Body of pancreas (tissue), 4 donors: ENCODE data around the gene MS4A8. TPM values are rescaled to one million over a fixed set of nuclear protein-coding genes. Genes with fewer than 3 reads are reported as not detected.
"Not testable (repeated sequence)": the region's sequence is repeated elsewhere in the genome, so short reads cannot be mapped to it uniquely, and the experiment has no call there.

Source experiments
- ATAC-seq: fragments of 150-250 bp; one replicate; pipeline ENCODE4 v1.9.1; 2016
- DNase-seq, 4 donors: peaks; one replicate each; pipeline ENCODE4 v3.0.0-alpha.2; 2019
- H3K27ac ChIP-seq, 4 donors: fragments of 200-600 bp; sonication (generic); 1 replicate in 3 of 4; 2 replicates in 1 of 4; pipeline versions ENCODE4 v1.5.1 to v1.6.1; 2016 to 2019; ENCODE audit warnings: mild to moderate bottlenecking in 1 of 4, mixed read lengths in 1 of 4, moderate library complexity in 1 of 4
- H3K27me3 ChIP-seq, 2 donors: fragments of 200-600 bp; sonication (generic); one replicate each; pipeline ENCODE4 v1.6.0; 2016; ENCODE audit warnings: mild to moderate bottlenecking in 1 of 2
- H3K36me3 ChIP-seq, 2 donors: fragments of 200-600 bp; sonication (generic); replicated peaks in 1 of 2; 2 replicates each; pipeline ENCODE4 v1.5.1; 2016; ENCODE audit warnings: low read depth in 2 of 2; ENCODE audit not compliant: insufficient read depth in 1 of 2
- H3K4me1 ChIP-seq: fragments of 200-600 bp; sonication (generic); one replicate; pipeline ENCODE4 v1.6.0; 2016
- H3K4me3 ChIP-seq, 2 donors: fragments of 200-600 bp; sonication (generic); 1 replicate in 1 of 2; 2 replicates in 1 of 2; pipeline ENCODE4 v1.5.1; 2016 to 2019
- H3K9me3 ChIP-seq, 3 donors: fragments of 200-600 bp; sonication (generic); 1 replicate in 2 of 3; 2 replicates in 1 of 3; pipeline ENCODE4 v1.5.1; 2016
- POLR2A ChIP-seq, 3 donors: fragments of 450-650 bp; IDR thresholded peaks; one replicate each; pipeline ENCODE4 v1.6.1; 2016; ENCODE audit warnings: antibody characterized with exemption in 3 of 3, mild to moderate bottlenecking in 2 of 3
- WGBS, 2 donors: methylation state at CpG; one replicate each; pipeline ENCODE4 v1.1.5; 2017; 5-methylcytosine and 5-hydroxymethylcytosine counted together
- intact Hi-C: fragments of 100-400 bp; cut with DNase I; formaldehyde crosslinking; loops from one replicate; pipeline ENCODE4 v1.15.1; 2023
- total RNA-seq, 2 donors: library from RNA; depleted of rRNA; stranded (reverse); fragments of >200 nt; gene quantifications; one replicate each; pipeline ENCODE4 v1.1.0, GENCODE V29; 2016
- TF ChIP-seq, protein P1 (sequence below), 7 experiments: fragments of 450-650 bp in 4 of 7; fragments of 200-600 bp in 3 of 7; sonication (generic) in 3 of 7; IDR thresholded peaks; one replicate each; pipeline ENCODE4 v1.5.1; 2016 to 2019; ENCODE audit warnings: antibody characterized with exemption in 7 of 7

The MS4A8 gene
- total RNA-seq, 2 donors from 2014 or later, result 6.5 TPM; not detected in 1

DNA sequence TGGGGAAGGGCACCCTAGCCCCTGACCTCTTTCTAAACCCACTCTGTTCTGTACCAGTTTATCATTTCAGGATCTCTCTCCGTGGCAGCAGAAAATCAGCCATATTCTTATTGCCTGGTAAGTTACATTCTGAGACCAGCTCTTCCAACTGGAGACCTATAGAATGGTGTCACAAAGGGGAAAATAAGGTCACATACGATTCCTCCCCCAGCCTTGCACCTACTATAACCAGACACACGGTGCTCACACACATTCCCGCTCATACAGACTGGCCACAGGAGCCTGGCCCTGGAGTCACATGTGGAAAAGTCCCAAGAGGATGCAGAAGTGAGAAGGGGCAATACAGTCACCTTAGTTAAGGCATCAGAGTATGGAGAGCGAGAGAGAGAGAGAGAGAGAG lies 7.5 kb downstream of the MS4A8 start:
- H3K9me3 ChIP-seq, result no peaks in the 10 kb centered on the region
- 75 to 85% methylated on average over 5 of the region's 5 CpGs for WGBS, 2 donors
- H3K4me1 ChIP-seq, result peaks cover 31% of the 10 kb centered on the region
- H3K36me3 ChIP-seq, result no peaks in the 10 kb centered on the region
- intact Hi-C loops, result loop anchor here (10.0 kb wide), 1 partner anchor 48 kb away; the partner anchor contains the start of gene MS4A15
- DNase-seq (no peak), ATAC-seq (no peak)
- H3K4me3 ChIP-seq, result no peak overlapping the region
- no peak for TF ChIP-seq POLR2A (IDR thresholded peaks at IDR 0.05)
- TF ChIP-seq, protein P1, sequence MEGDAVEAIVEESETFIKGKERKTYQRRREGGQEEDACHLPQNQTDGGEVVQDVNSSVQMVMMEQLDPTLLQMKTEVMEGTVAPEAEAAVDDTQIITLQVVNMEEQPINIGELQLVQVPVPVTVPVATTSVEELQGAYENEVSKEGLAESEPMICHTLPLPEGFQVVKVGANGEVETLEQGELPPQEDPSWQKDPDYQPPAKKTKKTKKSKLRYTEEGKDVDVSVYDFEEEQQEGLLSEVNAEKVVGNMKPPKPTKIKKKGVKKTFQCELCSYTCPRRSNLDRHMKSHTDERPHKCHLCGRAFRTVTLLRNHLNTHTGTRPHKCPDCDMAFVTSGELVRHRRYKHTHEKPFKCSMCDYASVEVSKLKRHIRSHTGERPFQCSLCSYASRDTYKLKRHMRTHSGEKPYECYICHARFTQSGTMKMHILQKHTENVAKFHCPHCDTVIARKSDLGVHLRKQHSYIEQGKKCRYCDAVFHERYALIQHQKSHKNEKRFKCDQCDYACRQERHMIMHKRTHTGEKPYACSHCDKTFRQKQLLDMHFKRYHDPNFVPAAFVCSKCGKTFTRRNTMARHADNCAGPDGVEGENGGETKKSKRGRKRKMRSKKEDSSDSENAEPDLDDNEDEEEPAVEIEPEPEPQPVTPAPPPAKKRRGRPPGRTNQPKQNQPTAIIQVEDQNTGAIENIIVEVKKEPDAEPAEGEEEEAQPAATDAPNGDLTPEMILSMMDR (IDR thresholded peaks at IDR 0.05), result no peak
- no peaks in the 10 kb centered on the region for H3K27me3 ChIP-seq
- H3K27ac ChIP-seq, result no peak overlapping the region

DNA sequence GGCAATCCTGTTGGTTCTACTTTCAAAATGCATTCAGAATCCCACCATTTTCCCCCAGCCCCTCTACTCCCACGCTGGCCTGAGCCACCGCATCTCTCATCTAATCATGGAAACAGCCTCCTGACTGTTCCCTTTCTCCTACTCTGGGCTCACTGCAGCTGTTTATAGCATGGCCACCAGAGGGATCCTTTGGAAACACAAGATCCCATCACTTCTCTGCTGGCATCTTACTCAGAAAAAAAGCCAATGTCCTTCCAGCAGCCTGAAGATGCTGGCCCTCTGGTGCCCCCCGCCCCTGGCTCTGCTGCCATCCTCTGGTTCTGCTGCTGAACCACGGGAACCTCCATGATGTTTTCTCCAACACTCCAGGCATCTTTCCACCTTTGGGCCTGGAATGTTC lies 11.1 kb downstream of the MS4A8 start:
- ATAC-seq, result no peak
- no peaks in the 10 kb centered on the region for H3K27me3 ChIP-seq
- 71 to 72% methylated on average over 4 of the region's 4 CpGs for WGBS, 2 donors
- TF ChIP-seq POLR2A (IDR thresholded peaks at IDR 0.05), result no peak
- TF ChIP-seq, protein P1 (IDR thresholded peaks at IDR 0.05), result peak in 1 of 7 experiments; percentile 5
- no peaks in the 10 kb centered on the region for H3K36me3 ChIP-seq
- H3K27ac ChIP-seq, result peak overlapping the region in 1 of 4 donors; percentile 13
- no peak overlapping the region for H3K4me3 ChIP-seq
- no peaks in the 10 kb centered on the region for H3K9me3 ChIP-seq
- peaks cover 12% of the 10 kb centered on the region for H3K4me1 ChIP-seq
- no peak for DNase-seq
- intact Hi-C loops, result no loop called here

DNA sequence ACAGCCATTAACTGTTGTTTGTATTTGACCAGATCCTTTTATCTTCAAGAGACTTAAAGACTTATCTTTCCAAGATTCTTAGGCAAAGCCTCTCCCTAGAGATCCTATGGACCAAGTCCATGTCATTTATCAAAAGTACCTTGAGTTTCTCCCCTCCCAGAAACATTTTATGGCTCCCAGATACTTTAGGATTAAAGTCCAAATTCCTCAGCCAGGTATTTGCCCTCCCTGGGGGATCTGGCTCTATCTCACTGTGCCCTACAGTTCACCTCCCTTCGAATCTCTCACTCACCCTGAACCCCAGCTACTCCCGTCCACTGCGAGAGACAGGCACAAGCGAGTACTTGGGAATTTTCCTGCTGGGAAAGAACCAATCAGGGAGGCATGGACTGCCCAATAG lies 11.9 kb downstream of the MS4A8 start:
- Histone ChIP-seq H3K4me3 (no peak overlapping the region), H3K27me3 (no peaks in the 10 kb centered on the region), H3K4me1 (peaks cover 12% of the 10 kb centered on the region), H3K27ac (peak overlapping the region in 1 of 4 donors; percentile 13), H3K9me3 (no peaks in the 10 kb centered on the region), H3K36me3 (no peaks in the 10 kb centered on the region)
- DNase-seq (peak in 3 of 4 donors; percentile 12 to 38 (median 22)), ATAC-seq (peak; percentile 91)
- intact Hi-C loops, result no loop called here
- no peak for TF ChIP-seq POLR2A (IDR thresholded peaks at IDR 0.05)
- TF ChIP-seq, protein P1 (IDR thresholded peaks at IDR 0.05), result no peak
- 62 to 65% methylated on average over 4 of the region's 4 CpGs for WGBS, 2 donors

DNA sequence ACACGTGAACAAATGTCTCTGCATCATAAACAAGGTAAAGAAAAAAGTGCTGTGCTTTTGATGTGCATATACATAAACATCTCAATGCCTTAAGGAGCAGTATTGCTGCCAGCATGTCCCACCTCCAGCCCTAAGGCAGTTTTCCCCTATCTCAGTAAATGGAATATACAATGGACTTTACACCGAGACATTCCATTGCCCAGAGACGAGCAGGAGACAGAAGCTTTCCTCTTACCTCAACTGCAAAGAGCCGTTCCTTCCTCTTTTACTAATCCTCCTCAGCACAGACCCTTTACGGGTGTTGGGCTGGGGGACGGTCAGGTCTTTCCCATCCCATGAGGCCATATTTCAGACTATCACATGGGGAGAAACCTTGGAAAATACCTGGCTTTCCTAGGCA lies 14.0 kb downstream of the MS4A8 start:
- H3K4me3 ChIP-seq, H3K27me3 ChIP-seq, DNase-seq, H3K9me3 ChIP-seq, H3K27ac ChIP-seq, ATAC-seq, intact Hi-C loops, H3K36me3 ChIP-seq: not testable (repeated sequence)
- peaks cover 12% of the 10 kb centered on the region for H3K4me1 ChIP-seq
- 74 to 75% methylated on average over 6 of the region's 6 CpGs for WGBS, 2 donors

DNA sequence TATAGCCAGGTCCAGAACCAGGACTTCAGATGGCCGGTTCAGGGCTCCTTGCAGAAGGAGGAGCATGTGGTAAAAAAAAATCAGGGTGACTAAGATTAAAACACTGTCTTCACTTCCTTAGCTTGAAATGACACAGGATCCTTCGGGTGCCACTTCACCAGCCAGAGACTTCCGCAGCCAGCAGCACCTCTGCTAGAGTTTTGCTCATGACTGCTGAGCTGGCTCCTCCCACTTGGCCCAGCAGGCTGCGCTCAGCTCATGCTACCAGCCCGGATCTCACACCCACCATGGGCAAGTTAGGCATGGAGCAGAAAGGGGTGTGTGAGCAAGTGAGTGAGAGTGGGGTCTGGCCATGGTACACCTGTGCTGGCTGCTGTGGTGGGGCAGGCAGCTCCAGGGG lies 18.5 kb downstream of the MS4A8 start:
- TF ChIP-seq POLR2A (IDR thresholded peaks at IDR 0.05), result no peak
- TF ChIP-seq, protein P1 (IDR thresholded peaks at IDR 0.05), result no peak
- 79 to 82% methylated on average over 5 of the region's 5 CpGs for WGBS, 2 donors
- ATAC-seq, result no peak
- H3K4me1 ChIP-seq, result no peaks in the 10 kb centered on the region
- no peaks in the 10 kb centered on the region for H3K36me3 ChIP-seq
- H3K27me3 ChIP-seq, result no peaks in the 10 kb centered on the region
- H3K27ac ChIP-seq, result no peak overlapping the region
- intact Hi-C loops, result no loop called here
- no peak for DNase-seq
- peaks cover 0 to 9% (median 0%) of the 10 kb centered on the region in 3 donors for H3K9me3 ChIP-seq
- no peak overlapping the region for H3K4me3 ChIP-seq
